ENCODE data around the gene UGGT1.

UGGT1 gene

GRCh38 chr2:128227862-128228261 is 136.9 kb downstream of the UGGT1 start:
- Histone ChIP-seq H3K36me3 (ENCODE audit: control insufficient read depth, insufficient read depth, low read length) (no peaks in the 10 kb centered on the region), H3K4ac (ENCODE audit: low read depth, low read length) (no peak overlapping the region), H3K79me2 (ENCODE audit: control insufficient read depth, insufficient read depth, low read length) (no peaks in the 10 kb centered on the region), H2BK15ac (replicated peaks; ENCODE audit: low read depth) (no peak overlapping the region), H4K8ac (ENCODE audit: low read depth, low read length) (no peak overlapping the region), H2BK120ac (ENCODE audit: low read depth, low read length) (no peak overlapping the region), H3K23ac (ENCODE audit: low read length) (no peak overlapping the region), H2BK5ac (ENCODE audit: low read length) (no peak overlapping the region), H3K4me3 (ENCODE audit: low read length) (no peak overlapping the region), H3K9ac (ENCODE audit: low read length) (no peak overlapping the region), H3K18ac (ENCODE audit: low read length) (no peak overlapping the region), H3K27ac (ENCODE audit: low read depth, low read length) (no peak overlapping the region), H3K4me2 (ENCODE audit: low read length) (no peak overlapping the region), H3K56ac (ENCODE audit: low read length) (no peak overlapping the region), H3K79me1 (ENCODE audit: low read length) (no peaks in the 10 kb centered on the region), H4K5ac (ENCODE audit: low read length) (no peak overlapping the region), H3K27me3 (ENCODE audit: insufficient read depth, low read length, poor library complexity) (no peaks in the 10 kb centered on the region), H3K4me1 (ENCODE audit: control insufficient read depth, low read depth, low read length) (no peaks in the 10 kb centered on the region), H2AK5ac (ENCODE audit: low read length) (no peak overlapping the region)
- WGBS (ENCODE audit: extremely low coverage, insufficient coverage, low lambda C conversion rate) = no CpG with 5 or more reads among the region's 1 CpG
- no peak for DNase-seq

GRCh38 chr2:128228894-128229293 is 137.9 kb downstream of the UGGT1 start:
- Histone ChIP-seq H2BK5ac (ENCODE audit: low read length) (no peak overlapping the region), H2AK5ac (ENCODE audit: low read length) (no peak overlapping the region), H3K27ac (ENCODE audit: low read depth, low read length) (no peak overlapping the region), H3K23ac (ENCODE audit: low read length) (no peak overlapping the region), H3K18ac (ENCODE audit: low read length) (no peak overlapping the region), H4K8ac (ENCODE audit: low read depth, low read length) (no peak overlapping the region), H2BK15ac (replicated peaks; ENCODE audit: low read depth) (no peak overlapping the region), H3K9ac (ENCODE audit: low read length) (no peak overlapping the region), H3K4me3 (ENCODE audit: low read length) (no peak overlapping the region), H3K27me3 (ENCODE audit: insufficient read depth, low read length, poor library complexity) (no peaks in the 10 kb centered on the region), H3K79me1 (ENCODE audit: low read length) (no peaks in the 10 kb centered on the region), H3K4me1 (ENCODE audit: control insufficient read depth, low read depth, low read length) (no peaks in the 10 kb centered on the region), H3K4me2 (ENCODE audit: low read length) (no peak overlapping the region), H3K56ac (ENCODE audit: low read length) (no peak overlapping the region), H2BK120ac (ENCODE audit: low read depth, low read length) (no peak overlapping the region), H3K79me2 (ENCODE audit: control insufficient read depth, insufficient read depth, low read length) (no peaks in the 10 kb centered on the region), H4K5ac (ENCODE audit: low read length) (no peak overlapping the region), H3K4ac (ENCODE audit: low read depth, low read length) (no peak overlapping the region), H3K36me3 (ENCODE audit: control insufficient read depth, insufficient read depth, low read length) (no peaks in the 10 kb centered on the region)
- DNase-seq = no peak

- peak; percentile 89 for DNase-seq
- Histone ChIP-seq H3K23ac (ENCODE audit: low read length) (peak overlapping the region; percentile 37), H3K18ac (ENCODE audit: low read length) (peak overlapping the region; percentile 42), H3K4ac (ENCODE audit: low read depth, low read length) (no peak overlapping the region), H3K36me3 (ENCODE audit: control insufficient read depth, insufficient read depth, low read length) (no peaks in the 10 kb centered on the region), H2BK120ac (ENCODE audit: low read depth, low read length) (no peak overlapping the region), H3K4me2 (ENCODE audit: low read length) (peak overlapping the region; percentile 86), H4K8ac (ENCODE audit: low read depth, low read length) (no peak overlapping the region), H3K56ac (ENCODE audit: low read length) (peak overlapping the region; percentile 90), H3K27me3 (ENCODE audit: insufficient read depth, low read length, poor library complexity) (no peaks in the 10 kb centered on the region), H2BK5ac (ENCODE audit: low read length) (peak overlapping the region; percentile 57), H3K4me3 (ENCODE audit: low read length) (peak overlapping the region; percentile 19), H3K79me2 (ENCODE audit: control insufficient read depth, insufficient read depth, low read length) (no peaks in the 10 kb centered on the region), H3K79me1 (ENCODE audit: low read length) (no peaks in the 10 kb centered on the region), H3K9ac (ENCODE audit: low read length) (peak overlapping the region; percentile 75), H3K27ac (ENCODE audit: low read depth, low read length) (no peak overlapping the region), H3K4me1 (ENCODE audit: control insufficient read depth, low read depth, low read length) (peaks cover 2% of the 10 kb centered on the region), H2AK5ac (ENCODE audit: low read length) (no peak overlapping the region), H4K5ac (ENCODE audit: low read length) (no peak overlapping the region), H2BK15ac (replicated peaks; ENCODE audit: low read depth) (no peak overlapping the region)
- WGBS (ENCODE audit: extremely low coverage, insufficient coverage, low lambda C conversion rate) = no CpG with 5 or more reads among the region's 84 CpGs
Measured at GRCh38 chr2:128232965-128233789, 142.2 kb downstream of the UGGT1 start.

- peaks cover 2% of the 10 kb centered on the region for H3K4me1 ChIP-seq (ENCODE audit: control insufficient read depth, low read depth, low read length)
- DNase-seq = peak; percentile 33
- no peaks in the 10 kb centered on the region for H3K36me3 ChIP-seq (ENCODE audit: control insufficient read depth, insufficient read depth, low read length)
- no peak overlapping the region for H4K8ac ChIP-seq (ENCODE audit: low read depth, low read length)
- H3K4me2 ChIP-seq (ENCODE audit: low read length) = peak overlapping the region; percentile 51
- no peaks in the 10 kb centered on the region for H3K27me3 ChIP-seq (ENCODE audit: insufficient read depth, low read length, poor library complexity)
- H2AK5ac ChIP-seq (ENCODE audit: low read length) = no peak overlapping the region
- no peak overlapping the region for H4K5ac ChIP-seq (ENCODE audit: low read length)
- H3K56ac ChIP-seq (ENCODE audit: low read length) = peak overlapping the region; percentile 80
- H3K79me2 ChIP-seq (ENCODE audit: control insufficient read depth, insufficient read depth, low read length) = no peaks in the 10 kb centered on the region
- WGBS (ENCODE audit: extremely low coverage, insufficient coverage, low lambda C conversion rate) = no CpG with 5 or more reads among the region's 11 CpGs
- no peak overlapping the region for H3K23ac ChIP-seq (ENCODE audit: low read length)
- no peak overlapping the region for H3K4me3 ChIP-seq (ENCODE audit: low read length)
- H3K27ac ChIP-seq (ENCODE audit: low read depth, low read length) = no peak overlapping the region
- no peaks in the 10 kb centered on the region for H3K79me1 ChIP-seq (ENCODE audit: low read length)
- peak overlapping the region; percentile 57 for H2BK5ac ChIP-seq (ENCODE audit: low read length)
- no peak overlapping the region for H2BK120ac ChIP-seq (ENCODE audit: low read depth, low read length)
- no peak overlapping the region for H2BK15ac ChIP-seq (replicated peaks; ENCODE audit: low read depth)
- H3K4ac ChIP-seq (ENCODE audit: low read depth, low read length) = no peak overlapping the region
- H3K18ac ChIP-seq (ENCODE audit: low read length) = peak overlapping the region; percentile 22
- peak overlapping the region; percentile 37 for H3K9ac ChIP-seq (ENCODE audit: low read length)
Measured at GRCh38 chr2:128233790-128234395, 142.9 kb downstream of the UGGT1 start.

GRCh38 chr2:128234613-128235012 is 143.6 kb downstream of the UGGT1 start:
- Histone ChIP-seq H3K79me2 (ENCODE audit: control insufficient read depth, insufficient read depth, low read length) (no peaks in the 10 kb centered on the region), H2BK15ac (replicated peaks; ENCODE audit: low read depth) (no peak overlapping the region), H3K18ac (ENCODE audit: low read length) (no peak overlapping the region), H3K4me3 (ENCODE audit: low read length) (no peak overlapping the region), H3K4me1 (ENCODE audit: control insufficient read depth, low read depth, low read length) (peaks cover 2% of the 10 kb centered on the region), H2AK5ac (ENCODE audit: low read length) (no peak overlapping the region), H4K5ac (ENCODE audit: low read length) (no peak overlapping the region), H3K27ac (ENCODE audit: low read depth, low read length) (peak overlapping the region; percentile 34), H3K4me2 (ENCODE audit: low read length) (no peak overlapping the region), H2BK5ac (ENCODE audit: low read length) (peak overlapping the region; percentile 70), H3K56ac (ENCODE audit: low read length) (peak overlapping the region; percentile 54), H3K23ac (ENCODE audit: low read length) (no peak overlapping the region), H3K36me3 (ENCODE audit: control insufficient read depth, insufficient read depth, low read length) (no peaks in the 10 kb centered on the region), H3K79me1 (ENCODE audit: low read length) (no peaks in the 10 kb centered on the region), H4K8ac (ENCODE audit: low read depth, low read length) (no peak overlapping the region), H3K27me3 (ENCODE audit: insufficient read depth, low read length, poor library complexity) (no peaks in the 10 kb centered on the region), H3K9ac (ENCODE audit: low read length) (no peak overlapping the region), H2BK120ac (ENCODE audit: low read depth, low read length) (no peak overlapping the region), H3K4ac (ENCODE audit: low read depth, low read length) (no peak overlapping the region)
- WGBS (ENCODE audit: extremely low coverage, insufficient coverage, low lambda C conversion rate) = no CpG with 5 or more reads among the region's 5 CpGs
- DNase-seq = peak; percentile 90
